Dendritic cell treated with granulocyte-macrophage colony-stimulating factor and Interleukin-4, amounts not matched to agents 40 ng/mL and 50 ng/mL, for 4 days (primary cell): Measurements from ENCODE around the gene EIF3L.

Experiments
- H3K27ac Mint-ChIP-seq: one replicate; pipeline ENCODE4 v1.8.0; 2022; ENCODE audit warnings: mild to moderate bottlenecking, mixed read lengths
- H3K27me3 Mint-ChIP-seq: one replicate; pipeline ENCODE4 v1.8.0; 2022; ENCODE audit warnings: mild to moderate bottlenecking, mixed read lengths
- H3K36me3 Mint-ChIP-seq: one replicate; pipeline ENCODE4 v1.8.0; 2022; ENCODE audit warnings: low read depth, mixed read lengths
- H3K4me1 Mint-ChIP-seq: one replicate; pipeline ENCODE4 v1.8.0; 2022; ENCODE audit warnings: low read depth, mixed read lengths
- H3K4me3 Mint-ChIP-seq: one replicate; pipeline ENCODE4 v1.8.0; 2022; ENCODE audit warnings: mild to moderate bottlenecking, moderate library complexity, mixed read lengths
- H3K9me3 Mint-ChIP-seq: one replicate; pipeline ENCODE4 v1.8.0; 2022; ENCODE audit warnings: mixed read lengths
- intact Hi-C: fragments of 100-400 bp; cut with micrococcal nuclease; formaldehyde crosslinking; loops from one replicate; pipeline ENCODE4 v1.15.0; 2022

EIF3L gene

DNA sequence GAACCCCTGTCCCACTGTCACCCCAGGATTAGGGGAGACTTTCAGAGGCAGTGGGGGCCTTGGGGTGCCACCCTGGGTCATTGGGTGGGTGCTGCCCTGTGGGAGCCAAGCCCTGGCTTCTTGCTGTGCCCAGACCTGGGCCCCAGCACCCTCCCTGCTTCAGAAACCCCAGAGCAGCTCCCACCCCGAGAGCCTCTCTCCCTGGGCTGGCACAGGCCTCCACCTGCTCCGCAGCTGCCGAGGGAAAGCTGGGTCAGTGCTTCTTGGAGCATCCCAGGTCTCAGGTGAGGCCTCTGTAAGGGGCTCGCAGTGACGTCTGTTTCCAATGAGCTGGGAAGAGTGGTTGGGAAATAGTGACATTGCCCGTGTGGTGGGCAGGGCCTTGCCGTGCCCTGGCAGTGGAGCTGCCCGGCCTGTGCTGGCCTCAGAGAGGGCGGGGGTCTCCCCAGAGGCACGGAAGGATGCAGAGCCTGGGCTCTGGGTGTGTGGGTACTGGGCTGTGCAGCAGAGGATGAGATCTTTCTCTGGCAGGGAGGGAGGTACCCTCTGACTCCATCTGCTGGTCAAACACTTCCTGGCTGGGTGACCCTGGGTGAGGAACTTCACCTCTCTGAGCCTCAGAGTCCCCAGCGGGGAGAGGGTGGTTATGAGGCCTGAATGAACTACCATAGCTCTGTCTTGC, 81.2 kb downstream of the EIF3L start:
- Mint-ChIP-seq H3K27ac (no peak overlapping the region), H3K4me1 (peaks cover 16% of the 10 kb centered on the region), H3K27me3 (no peaks in the 10 kb centered on the region), H3K9me3 (no peaks in the 10 kb centered on the region), H3K36me3 (peaks cover 68% of the 10 kb centered on the region), H3K4me3 (no peak overlapping the region)
- intact Hi-C loops = no loop called here

DNA sequence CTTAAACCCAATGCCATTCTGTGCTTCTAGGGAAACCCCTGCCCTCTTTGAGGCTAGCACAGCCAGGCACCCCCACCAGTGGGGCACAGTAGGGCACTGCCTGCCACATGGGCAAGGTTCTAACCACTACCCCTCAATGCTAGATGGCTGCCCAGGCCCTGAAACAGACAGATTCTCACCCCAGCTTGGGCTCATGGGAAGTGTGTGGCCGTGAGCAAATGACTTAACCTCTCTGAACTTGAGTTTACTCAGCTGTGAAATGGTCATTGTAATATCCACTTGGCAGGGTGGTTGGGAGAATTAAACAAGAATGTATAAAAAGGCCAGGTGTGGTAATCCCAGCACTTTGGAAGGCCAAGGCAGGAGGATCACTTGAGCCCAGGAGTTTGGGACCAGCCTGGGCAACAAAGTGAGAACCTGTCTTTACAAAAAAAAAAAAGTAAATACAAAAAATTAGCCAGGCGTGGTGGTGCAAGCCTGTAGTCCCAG, 81.8 kb downstream of the EIF3L start:
- no peaks in the 10 kb centered on the region for H3K27me3 Mint-ChIP-seq
- H3K27ac Mint-ChIP-seq = no peak overlapping the region
- no peaks in the 10 kb centered on the region for H3K9me3 Mint-ChIP-seq
- H3K4me3 Mint-ChIP-seq = no peak overlapping the region
- intact Hi-C loops = no loop called here
- H3K4me1 Mint-ChIP-seq = peaks cover 16% of the 10 kb centered on the region
- H3K36me3 Mint-ChIP-seq = peaks cover 63% of the 10 kb centered on the region

- Mint-ChIP-seq H3K4me3 (no peak overlapping the region), H3K4me1 (peaks cover 16% of the 10 kb centered on the region), H3K27ac (no peak overlapping the region), H3K9me3 (no peaks in the 10 kb centered on the region), H3K27me3 (no peaks in the 10 kb centered on the region), H3K36me3 (peaks cover 63% of the 10 kb centered on the region)
- intact Hi-C loops = no loop called here
Observed at GRCh38 chr22:37931893-37932389, 82.7 kb downstream of the EIF3L start.

DNA sequence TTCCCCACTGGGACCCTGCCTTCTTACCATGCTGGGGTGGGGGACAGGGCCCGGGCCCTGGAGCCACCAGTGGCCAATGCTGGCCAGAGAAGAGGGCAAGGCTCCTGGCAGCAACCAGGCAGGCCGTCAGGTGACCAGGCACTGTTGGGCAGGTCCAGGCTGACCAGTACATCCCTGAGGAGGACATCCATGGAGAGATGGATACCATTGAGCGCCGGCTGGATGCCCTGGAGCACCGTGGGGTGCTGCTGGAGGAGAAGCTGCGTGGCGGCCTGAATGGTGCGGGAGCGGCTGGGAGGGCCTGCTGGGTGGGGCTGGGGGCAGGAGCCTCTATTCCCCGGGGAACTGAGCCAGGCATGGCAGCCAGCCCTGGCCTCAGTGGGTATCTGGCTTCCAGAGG, 83.2 kb downstream of the EIF3L start:
- Mint-ChIP-seq H3K27me3 (no peaks in the 10 kb centered on the region), H3K27ac (no peak overlapping the region), H3K4me3 (no peak overlapping the region), H3K36me3 (peaks cover 63% of the 10 kb centered on the region), H3K9me3 (no peaks in the 10 kb centered on the region), H3K4me1 (peaks cover 16% of the 10 kb centered on the region)
- intact Hi-C loops = no loop called here

- Mint-ChIP-seq H3K36me3 (peaks cover 63% of the 10 kb centered on the region), H3K27me3 (no peaks in the 10 kb centered on the region), H3K4me1 (peaks cover 16% of the 10 kb centered on the region), H3K4me3 (no peak overlapping the region), H3K9me3 (no peaks in the 10 kb centered on the region), H3K27ac (no peak overlapping the region)
- intact Hi-C loops = no loop called here
Observed at GRCh38 chr22:37932821-37933578, 83.8 kb downstream of the EIF3L start.

- Mint-ChIP-seq H3K9me3 (no peaks in the 10 kb centered on the region), H3K4me3 (no peak overlapping the region), H3K27ac (no peak overlapping the region), H3K36me3 (peaks cover 63% of the 10 kb centered on the region), H3K27me3 (no peaks in the 10 kb centered on the region), H3K4me1 (peaks cover 16% of the 10 kb centered on the region)
- intact Hi-C loops = loop anchor here (1.0 kb wide), 2 partner anchors 28 to 117 kb away; partner anchors contain the start of gene MICALL1
Observed at GRCh38 chr22:37933711-37934376, 84.6 kb downstream of the EIF3L start.
